NCI-H1092 treated with DMSO at 0.1 percent for 48 hours (cell line): ENCODE results near the gene VENTX.

Experiments
- DNase-seq: peaks from one replicate; lab custom pipeline; 2025; lab: John Stamatoyannopoulos, UW

The VENTX gene

GRCh38 chr10:133272301-133272963 is 34.8 kb downstream of the VENTX start:
- DNase-seq, result no peak

GRCh38 chr10:133272964-133273420 is 35.3 kb downstream of the VENTX start:
- DNase-seq, result no peak

- DNase-seq, result no peak
These were observed 36.0 kb downstream of the VENTX start for GRCh38 chr10:133273534-133274143.

DNA sequence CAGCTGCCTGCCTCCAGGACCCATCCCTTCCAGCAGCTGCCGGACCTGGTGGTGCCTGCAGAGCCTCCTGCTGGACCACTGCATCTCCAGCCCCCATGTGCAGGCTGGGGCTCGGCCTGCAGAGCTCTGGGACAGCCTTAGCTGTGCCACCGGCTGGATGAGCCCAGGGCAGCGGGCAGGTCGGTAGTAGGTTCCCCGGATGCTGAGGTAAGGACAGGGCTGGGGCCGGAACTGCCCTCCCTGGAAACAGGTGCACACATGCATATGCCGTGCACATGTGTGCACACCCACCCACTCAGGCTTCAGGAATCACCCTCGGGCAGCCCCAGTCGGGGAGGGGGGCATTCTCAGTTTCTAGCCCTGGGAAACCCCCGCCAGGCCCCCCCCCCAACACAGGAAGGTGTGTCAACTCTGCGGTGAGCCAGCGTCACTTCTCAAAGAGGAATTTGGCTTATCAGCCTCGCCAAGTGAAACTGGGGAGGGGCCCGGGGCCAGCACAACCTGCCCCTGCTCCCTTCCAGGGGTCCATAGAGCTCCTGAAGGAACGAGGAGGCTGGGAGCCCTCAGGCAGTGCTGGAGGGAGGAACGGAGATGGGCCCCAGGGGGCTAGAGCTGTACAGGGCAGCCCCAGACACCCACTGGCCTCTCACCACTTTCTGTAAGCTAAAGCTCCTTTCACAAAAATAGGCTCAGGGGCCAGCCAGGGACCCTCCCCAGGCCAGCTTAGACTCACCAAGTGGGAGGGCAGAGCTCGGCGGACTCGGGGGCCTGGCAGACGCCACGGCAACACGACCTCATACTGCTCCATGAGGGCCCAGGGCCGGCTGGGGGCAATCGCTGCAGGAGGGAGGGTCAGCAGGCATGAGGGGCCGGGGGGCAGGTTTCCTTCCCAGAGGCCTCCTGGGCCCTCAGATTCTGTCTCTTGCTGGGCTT is 37.4 kb downstream of the VENTX start:
- DNase-seq, result no peak

DNA sequence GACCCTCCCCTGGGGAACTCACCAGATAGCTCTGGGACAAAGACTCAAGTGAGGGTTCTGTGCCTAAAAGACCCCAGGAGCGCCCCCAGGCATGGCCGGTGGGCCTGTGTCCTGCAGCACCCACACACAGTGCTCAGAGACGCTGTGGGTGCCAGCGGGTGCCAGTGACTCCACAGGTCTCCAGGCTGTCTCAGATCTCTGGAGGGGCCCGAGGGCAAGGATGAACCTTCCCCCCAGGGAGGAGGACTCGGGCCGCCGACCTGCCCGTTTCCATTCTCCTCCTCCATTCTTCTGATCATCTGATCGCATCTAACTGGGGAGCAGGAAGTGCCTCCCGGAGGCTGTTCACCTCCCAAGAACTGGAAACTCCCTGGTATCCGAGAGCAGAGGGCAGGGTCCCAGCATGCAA is 38.0 kb downstream of the VENTX start:
- DNase-seq, result no peak

DNA sequence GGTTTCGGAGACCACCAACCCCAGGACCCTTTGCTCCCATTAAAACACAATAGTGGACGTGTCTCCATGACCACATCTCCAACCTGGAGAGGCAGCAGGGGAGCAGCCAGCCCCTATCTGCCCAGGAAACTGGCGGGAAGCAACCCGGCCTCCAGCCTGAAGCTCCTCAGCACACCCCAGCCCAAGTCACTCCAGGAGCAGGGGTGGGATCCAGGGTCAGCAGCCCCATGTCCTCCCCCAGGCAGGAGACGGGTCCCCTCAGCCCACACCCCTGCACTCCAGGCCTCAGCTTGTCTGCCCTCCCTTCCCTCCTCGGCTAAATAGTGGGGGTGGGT is 38.4 kb downstream of the VENTX start:
- DNase-seq, result no peak

DNA sequence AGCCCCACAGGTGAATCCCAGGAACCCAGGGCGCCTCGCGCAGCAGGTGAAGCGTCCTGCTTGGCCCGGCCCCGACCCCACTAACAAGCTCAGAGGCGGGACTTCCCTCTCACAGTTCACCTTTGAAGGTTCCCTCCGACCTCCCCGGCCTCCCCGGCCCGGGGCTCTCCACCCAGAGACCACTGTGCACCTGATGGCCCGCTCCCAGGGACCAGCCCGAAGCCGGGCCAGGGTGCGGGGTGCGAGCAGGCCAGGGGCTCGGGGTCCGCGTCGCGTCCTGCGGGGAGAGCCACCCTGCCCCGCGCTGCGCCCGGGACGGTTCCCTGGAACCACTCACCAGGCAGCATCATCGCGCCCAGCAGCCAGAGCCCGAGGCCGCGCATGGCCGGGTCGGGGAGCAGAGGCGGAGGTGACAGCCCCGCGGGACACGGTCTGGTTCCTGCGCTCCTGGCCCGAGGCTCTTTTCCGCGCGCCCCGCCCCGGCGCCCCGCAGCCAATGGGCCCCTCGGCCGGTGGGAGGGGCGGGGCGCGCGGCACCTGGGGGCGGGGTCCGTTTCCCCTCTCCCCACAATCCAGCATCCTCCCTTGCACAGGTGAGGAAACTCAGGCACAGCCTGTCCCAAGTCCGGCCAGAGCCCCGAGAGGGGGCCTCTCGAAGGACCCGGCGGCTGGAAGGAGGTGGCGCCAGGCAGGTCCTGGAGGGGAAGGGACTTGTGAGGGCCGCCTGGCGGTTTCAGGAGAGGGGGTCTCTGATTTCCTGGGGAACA is 39.0 kb downstream of the VENTX start, which contains the start of gene ADAM8:
ADAM8 (minus strand) TSS at position 434 of the 767 bp plus-strand sequence; CDS start at position 383, 51 bp downstream.
- DNase-seq, result no peak

- no peak for DNase-seq
These were observed 39.8 kb downstream of the VENTX start for GRCh38 chr10:133277277-133277992.

- no peak for DNase-seq
These were observed 40.4 kb downstream of the VENTX start for GRCh38 chr10:133277993-133278576.

GRCh38 chr10:133278577-133279265 is 41.1 kb downstream of the VENTX start:
- no peak for DNase-seq

DNA sequence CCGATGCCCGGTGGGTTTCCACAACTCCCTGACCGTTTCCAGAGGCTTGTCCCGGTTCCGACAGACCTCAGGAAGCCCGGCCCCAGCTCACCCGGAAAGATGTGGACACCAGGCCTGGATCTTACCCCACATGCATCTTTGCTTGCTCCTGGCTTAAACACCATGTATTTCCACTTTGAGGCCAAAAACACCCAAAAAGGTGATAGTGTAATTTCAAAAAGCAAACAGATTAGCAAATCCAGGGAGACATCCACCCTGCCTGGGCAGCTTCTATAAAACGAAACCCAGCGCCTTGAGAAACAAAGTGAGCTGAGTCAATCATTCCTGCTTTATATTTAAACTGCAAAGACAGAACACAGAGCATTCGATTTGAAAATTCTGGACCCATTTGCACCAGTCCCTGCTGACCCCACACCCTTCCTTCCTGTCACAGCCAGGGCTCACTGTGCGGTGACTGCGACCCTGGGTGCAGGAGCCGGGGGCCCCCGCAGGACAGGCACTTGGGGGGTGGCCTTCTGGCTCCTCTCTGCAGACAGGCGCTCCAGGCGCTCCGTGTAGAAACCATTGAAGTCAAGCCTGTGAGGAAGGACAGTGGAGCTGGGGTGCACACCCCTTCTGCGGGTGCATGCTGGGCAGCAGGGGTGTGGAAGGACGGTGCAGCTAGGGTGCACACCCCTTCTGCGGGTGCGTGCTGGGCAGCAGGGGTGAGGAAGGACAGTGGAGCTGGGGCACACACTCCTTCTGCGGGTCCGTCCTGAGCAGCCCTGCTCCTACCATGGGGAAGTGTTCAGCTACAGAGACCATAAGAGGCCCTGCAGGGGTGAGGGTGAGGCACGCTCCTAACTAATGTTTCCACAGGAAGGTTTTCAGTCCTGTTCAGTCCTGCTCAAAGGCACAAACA is 41.9 kb downstream of the VENTX start:
- DNase-seq, result no peak

DNA sequence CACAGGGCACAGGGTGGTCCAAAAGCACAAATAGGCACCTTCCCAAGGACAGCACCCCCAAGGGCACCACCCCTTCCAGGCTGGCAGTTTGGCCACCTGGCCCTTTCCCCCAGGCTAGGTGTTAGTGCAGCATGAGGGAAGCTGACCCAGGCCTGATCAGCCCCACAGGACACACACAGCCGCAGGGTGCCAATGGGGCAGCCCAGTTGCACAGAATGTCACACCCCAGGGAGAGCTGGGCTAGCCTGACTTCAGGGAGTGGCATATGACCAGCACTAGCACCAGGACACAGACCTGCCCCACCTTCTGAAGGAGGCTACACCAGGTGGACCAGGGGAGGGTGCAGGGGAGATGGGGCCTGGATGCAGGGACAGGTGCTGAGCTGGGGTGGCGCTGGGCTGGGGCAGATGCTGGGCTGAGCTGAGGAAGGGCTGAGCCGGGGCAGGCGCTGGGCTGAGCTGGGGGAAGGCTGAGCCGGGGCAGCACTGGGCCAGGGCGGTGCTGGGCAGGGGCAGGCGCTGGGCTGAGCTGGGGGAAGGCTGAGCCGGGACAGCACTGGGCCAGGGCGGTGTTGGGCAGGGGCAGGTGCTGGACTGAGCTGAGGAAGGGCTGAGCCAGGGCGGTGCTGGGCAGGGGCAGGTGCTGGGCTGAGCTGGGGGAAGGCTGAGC is 42.9 kb downstream of the VENTX start:
- DNase-seq, result no peak

- DNase-seq, result no peak
These were observed 43.4 kb downstream of the VENTX start for GRCh38 chr10:133281084-133281483.

- DNase-seq, result no peak
These were observed 44.1 kb downstream of the VENTX start for GRCh38 chr10:133281628-133282372.

DNA sequence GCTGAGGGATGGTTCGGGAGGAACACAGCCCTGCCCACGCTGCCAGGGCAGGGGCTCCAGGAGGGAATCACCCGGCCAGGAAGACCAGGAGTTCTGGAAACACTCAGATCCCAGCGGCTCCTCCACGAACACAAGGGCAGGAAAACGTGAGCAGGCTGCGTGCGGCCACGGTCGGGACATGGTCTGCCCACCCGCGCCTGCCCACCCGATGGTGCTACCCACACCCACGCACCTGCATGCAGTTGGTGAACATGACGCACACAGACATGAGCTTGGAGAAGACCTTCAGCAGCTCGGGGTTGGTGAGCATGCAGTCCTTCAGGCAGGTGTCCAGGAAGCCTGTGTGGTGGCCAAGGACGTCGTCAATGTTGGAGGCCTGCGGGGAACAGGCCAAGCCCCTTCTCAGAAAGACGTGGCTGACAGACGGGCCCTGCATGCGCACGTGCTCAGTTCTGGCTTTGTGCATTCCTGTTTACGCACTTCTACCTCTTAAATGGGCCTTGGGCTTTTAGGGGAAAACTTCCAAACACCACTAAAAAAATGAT is 45.3 kb downstream of the VENTX start:
- no peak for DNase-seq

DNA sequence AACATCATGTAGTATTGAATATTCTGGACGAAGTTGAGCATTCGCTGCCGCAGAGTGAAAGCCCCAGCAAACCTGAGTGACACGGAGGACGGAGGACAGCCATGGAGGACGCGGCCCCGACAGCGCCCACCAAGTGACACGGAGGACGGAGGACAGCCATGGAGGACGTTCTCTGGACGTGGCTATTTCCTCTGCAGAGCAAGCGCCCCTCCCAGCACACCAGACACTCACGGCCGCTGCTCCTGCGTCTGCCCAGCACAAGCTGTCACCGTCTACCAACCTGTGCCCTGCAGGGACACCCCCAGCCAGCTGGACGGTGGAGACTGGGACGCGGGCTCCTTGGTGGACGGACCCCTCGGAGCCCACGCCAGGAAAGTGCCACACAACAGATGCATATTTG is 46.3 kb downstream of the VENTX start:
- DNase-seq, result no peak

GRCh38 chr10:133285217-133285616 is 47.6 kb downstream of the VENTX start:
- DNase-seq, result no peak

DNA sequence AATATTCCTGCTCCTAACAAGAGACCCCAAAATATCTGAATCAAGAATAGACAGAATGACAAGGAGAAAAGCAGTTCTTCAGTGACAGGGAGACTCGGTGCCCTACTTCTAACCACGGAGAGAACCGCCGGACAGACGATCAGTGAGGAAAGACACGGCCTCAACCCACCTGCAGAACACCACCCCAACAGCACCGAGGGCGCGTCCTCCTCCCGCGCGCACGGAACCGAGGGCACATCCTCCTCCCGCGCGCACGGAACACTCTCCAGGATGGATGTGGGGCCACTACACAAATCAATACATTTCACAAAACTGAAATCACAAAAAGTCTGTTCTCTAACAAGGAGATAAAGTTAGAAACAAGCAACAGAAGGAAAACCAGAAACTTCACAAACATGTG is 48.7 kb downstream of the VENTX start:
- DNase-seq, result no peak
